PC-3 (cell line): ENCODE measurements around the gene ABCB8. TPM values are rescaled to one million over a fixed set of nuclear protein-coding genes. Genes with fewer than 3 reads are reported as not detected.

Experiments used
- ATAC-seq: fragments of 200-7000 bp; cut with Tn5 transposase; 2 replicates; pipeline ENCODE4 v1.9.1; 2020; ENCODE audit warnings: mild to moderate bottlenecking, moderate library complexity
- BruUV-seq: library from RNA; stranded (reverse); fragments of 400-500 nt; replicated peaks from 2 replicates; lab custom pipeline; 2021; lab: Mats Ljungman, UMichigan
- CTCF ChIA-PET: fragments of 300-600 bp; sonication (Branson Sonifier 250); formaldehyde crosslinking; loops from one replicate; lab custom pipeline; 2022; ENCODE audit warnings: antibody characterized with exemption; lab: Charles Lee
- POLR2A ChIA-PET: fragments of 300-600 bp; sonication (Branson Sonifier 250); formaldehyde crosslinking; loops from one replicate; lab custom pipeline; 2022; ENCODE audit warnings: antibody characterized with exemption; ENCODE audit not compliant: unreplicated experiment; lab: Charles Lee
- DNase-seq: peaks from one replicate; pipeline ENCODE4 v3.0.0-alpha.2; 2015
- H2AFZ ChIP-seq: fragments of 300-600 bp; sonication (generic); 2 replicates; pipeline ENCODE4 v1.6.0; 2016; ENCODE audit warnings: antibody characterized with exemption, low read length
- H3F3A ChIP-seq: fragments of 300-600 bp; sonication (generic); one replicate; pipeline ENCODE4 v1.6.0; 2017; ENCODE audit warnings: antibody characterized with exemption, low read length, control low read depth, mild to moderate bottlenecking; ENCODE audit not compliant: unreplicated experiment
- H3K27ac ChIP-seq: fragments of 300-600 bp; sonication (generic); 2 replicates; pipeline ENCODE4 v1.5.1; 2016; ENCODE audit warnings: mild to moderate bottlenecking, low read length
- H3K27me3 ChIP-seq: fragments of 300-600 bp; sonication (generic); 2 replicates; pipeline ENCODE4 v1.6.1; 2016; ENCODE audit warnings: low read length, mixed read lengths
- H3K36me3 ChIP-seq: fragments of 300-600 bp; sonication (generic); 2 replicates; pipeline ENCODE4 v1.6.1; 2016; ENCODE audit warnings: low read depth, mixed run types, low read length, mixed read lengths
- H3K4me1 ChIP-seq: fragments of 300-600 bp; sonication (generic); 2 replicates; pipeline ENCODE4 v1.5.1; 2016; ENCODE audit warnings: low read length; ENCODE audit not compliant: insufficient read depth
- H3K4me2 ChIP-seq: fragments of 300-600 bp; sonication (generic); 2 replicates; pipeline ENCODE4 v1.6.0; 2016; ENCODE audit warnings: low read length
- H3K4me3 ChIP-seq: fragments of 300-600 bp; sonication (generic); 2 replicates; pipeline ENCODE4 v1.5.1; 2016; ENCODE audit warnings: mild to moderate bottlenecking, low read length, mixed read lengths
- H3K79me2 ChIP-seq: fragments of 300-600 bp; sonication (generic); 2 replicates; pipeline ENCODE4 v1.6.1; 2017; ENCODE audit warnings: low read length, mixed read lengths
- H3K9ac ChIP-seq: fragments of 300-600 bp; sonication (generic); 2 replicates; pipeline ENCODE4 v1.6.0; 2016; ENCODE audit warnings: mild to moderate bottlenecking, low read length
- H3K9me2 ChIP-seq: fragments of 300-600 bp; sonication (generic); replicated peaks from 2 replicates; pipeline ENCODE4 v1.6.1; 2016; ENCODE audit warnings: mixed run types, low read length, mixed read lengths
- H3K9me3 ChIP-seq: fragments of 300-600 bp; sonication (generic); 2 replicates; pipeline ENCODE4 v1.6.1; 2016; ENCODE audit warnings: low read length, mixed read lengths
- H4K20me1 ChIP-seq: fragments of 300-600 bp; sonication (generic); 2 replicates; pipeline ENCODE4 v1.6.1; 2016; ENCODE audit warnings: low read length, mixed read lengths
- CTCF ChIP-seq: fragments of 300-600 bp; sonication (generic); conservative IDR thresholded peaks from 2 replicates; pipeline ENCODE4 v1.5.1; 2017; ENCODE audit warnings: antibody characterized with exemption, low read depth, mild to moderate bottlenecking, low read length
- EZH2 ChIP-seq: fragments of 300-600 bp; sonication (generic); IDR thresholded peaks from one replicate; pipeline ENCODE4 v1.6.1; 2017; ENCODE audit warnings: antibody characterized with exemption, mild to moderate bottlenecking, low read length; ENCODE audit not compliant: unreplicated experiment
- EZH2phosphoT487 ChIP-seq: fragments of 300-600 bp; sonication (generic); IDR thresholded peaks from 2 replicates; pipeline ENCODE4 v1.6.1; 2018; ENCODE audit warnings: mild to moderate bottlenecking, antibody characterized with exemption, low read length, borderline replicate concordance
- intact Hi-C: fragments of 100-400 bp; cut with micrococcal nuclease; formaldehyde crosslinking; loops from 2 replicates; pipeline ENCODE4 v1.9.0; 2023
- total RNA-seq: library from RNA; depleted of rRNA; stranded (reverse); fragments of >200 nt; gene quantifications from 2 replicates; pipeline ENCODE4 v1.2.3, GENCODE V29; 2014

Gene ABCB8
- total RNA-seq, 1 experiment from 2014 or later, result 58.4 TPM

GRCh38 chr7:151017953-151018420, 10.3 kb upstream of the ABCB8 start:
- TF ChIP-seq CTCF, result peak; percentile 94
- TF ChIP-seq EZH2phosphoT487, result no peak
- no peak for TF ChIP-seq EZH2
- POLR2A ChIA-PET, result no interaction called here
- Histone ChIP-seq H3K36me3 (no peaks in the 10 kb centered on the region), H3K9ac (no peak overlapping the region), H3K4me2 (peak overlapping the region; percentile 79), H3K27ac (no peak overlapping the region), H4K20me1 (no peaks in the 10 kb centered on the region), H3K9me2 (no peaks in the 10 kb centered on the region), H3K79me2 (no peaks in the 10 kb centered on the region), H3K4me1 (peaks cover 10% of the 10 kb centered on the region; the same call in 1 of the 2 replicates), H3K4me3 (peak overlapping the region; percentile 49; the same call in 1 of the 2 replicates), H3F3A (no peaks in the 10 kb centered on the region), H2AFZ (peak overlapping the region; percentile 61), H3K9me3 (no peaks in the 10 kb centered on the region), H3K27me3 (no peaks in the 10 kb centered on the region)
- no TSS peak for BruUV-seq
- DNase-seq (peak; percentile 61), ATAC-seq (peak; percentile 78)
- CTCF ChIA-PET, result interaction anchor here (0.6 to 1.5 kb wide), 6 partner anchors 10 to 120 kb away, joined by 3 to 9 read pairs (median 4); no protein-coding TSS in a partner anchor
- intact Hi-C loops, result loop anchor here (2.0 kb wide), 2 partner anchors 55 to 119 kb away; no protein-coding TSS in a partner anchor

- ChIA-PET POLR2A (interaction anchor here (0.8 kb wide), 1 partner anchor 10 kb away, joined by 3 read pairs; the partner anchor contains the start of gene ABCB8), CTCF (interaction anchor here (0.6 to 1.5 kb wide), 6 partner anchors 11 to 120 kb away, joined by 3 to 9 read pairs (median 4); no protein-coding TSS in a partner anchor)
- intact Hi-C loops, result loop anchor here (2.0 kb wide), 2 partner anchors 56 to 120 kb away; no protein-coding TSS in a partner anchor
- Histone ChIP-seq H3K27ac (no peak overlapping the region), H3K4me3 (peak overlapping the region; percentile 49; the same call in 1 of the 2 replicates), H3K4me1 (peaks cover 10% of the 10 kb centered on the region; the same call in 1 of the 2 replicates), H3K9me2 (no peaks in the 10 kb centered on the region), H3K27me3 (no peaks in the 10 kb centered on the region), H2AFZ (peak overlapping the region; percentile 61), H4K20me1 (no peaks in the 10 kb centered on the region), H3K36me3 (no peaks in the 10 kb centered on the region), H3K9me3 (no peaks in the 10 kb centered on the region), H3K4me2 (peak overlapping the region; percentile 79), H3K9ac (no peak overlapping the region), H3K79me2 (no peaks in the 10 kb centered on the region), H3F3A (no peaks in the 10 kb centered on the region)
- no peak for ATAC-seq
- BruUV-seq, result no TSS peak
- no peak for TF ChIP-seq EZH2phosphoT487
- no peak for TF ChIP-seq CTCF
- TF ChIP-seq EZH2, result no peak
- no peak for DNase-seq
These were observed 9.7 kb upstream of the ABCB8 start for GRCh38 chr7:151018421-151019129.
